HCEC 1CT (cell line): ENCODE measurements around the gene DIP2A.
"Not testable (repeated sequence)": the region's sequence is repeated elsewhere in the genome, so short reads cannot be mapped to it uniquely, and the experiment has no call there.

Experiments used
- DNase-seq: peaks from one replicate; pipeline ENCODE4 v3.0.0-alpha.2; 2017

DIP2A gene

GRCh38 chr21:46448855-46449254, 9.8 kb upstream of the DIP2A start:
- DNase-seq: not testable (repeated sequence)

GRCh38 chr21:46452710-46453109, 6.0 kb upstream of the DIP2A start:
- no peak for DNase-seq

DNA sequence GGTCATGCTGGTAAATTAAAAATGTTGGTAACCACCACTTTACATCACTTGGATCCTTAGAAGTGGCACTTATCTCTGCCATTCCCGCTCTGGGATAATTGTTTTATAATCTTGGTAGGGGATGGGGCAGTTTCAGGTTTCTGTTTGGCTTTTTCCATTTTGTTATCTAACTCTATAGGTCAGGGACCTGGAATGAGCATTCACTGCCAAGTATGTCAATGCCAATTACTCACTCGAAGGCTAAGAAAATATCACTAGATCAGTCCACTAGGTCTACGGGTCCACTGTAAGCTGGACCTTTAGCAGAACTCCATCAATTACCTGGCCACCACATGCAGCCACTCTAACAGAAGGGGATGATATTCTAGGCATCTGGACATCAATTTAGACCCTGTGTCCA, 4.5 kb upstream of the DIP2A start:
- DNase-seq: no peak

GRCh38 chr21:46454634-46455390, 3.9 kb upstream of the DIP2A start:
- no peak for DNase-seq

DNA sequence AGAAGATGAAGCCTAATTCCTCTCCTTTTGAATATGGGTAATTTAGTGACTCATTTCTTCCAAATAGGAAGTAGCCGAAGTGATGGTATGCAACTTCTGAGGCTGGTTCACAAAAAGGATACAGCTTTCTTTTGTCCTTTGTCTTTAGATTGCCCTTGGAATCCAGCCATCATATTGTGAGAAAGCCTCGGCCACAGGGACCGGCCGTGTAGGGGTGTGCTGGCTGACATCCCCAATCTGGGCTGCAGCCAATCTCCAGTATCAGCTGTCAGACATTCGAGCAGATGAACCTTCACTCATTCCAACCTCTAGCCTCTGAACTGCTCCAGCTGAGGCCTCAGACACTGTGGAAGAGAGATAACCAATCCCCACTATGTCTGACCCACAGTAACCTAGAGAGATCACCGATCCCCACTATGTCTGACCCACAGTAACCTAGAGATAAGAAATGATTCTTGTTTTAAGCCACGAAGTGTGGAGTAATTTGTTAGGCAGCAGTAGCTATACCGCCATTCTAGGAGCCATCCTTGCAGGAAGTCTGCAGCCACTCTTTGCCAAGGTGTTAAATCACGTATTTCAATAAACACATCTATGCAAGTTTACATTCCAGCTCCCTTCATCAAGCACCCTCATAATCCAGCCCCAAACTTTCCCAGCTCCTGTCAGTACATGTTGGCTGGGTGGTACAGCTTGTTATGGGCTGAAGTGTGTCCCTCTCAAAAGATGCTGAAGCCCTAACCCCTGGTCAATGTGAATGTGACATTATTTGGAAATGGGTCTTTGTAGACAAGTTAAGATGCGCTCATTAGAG, 2.9 kb upstream of the DIP2A start:
- peak; percentile 59 for DNase-seq

GRCh38 chr21:46456750-46457149, 1.9 kb upstream of the DIP2A start:
- no peak for DNase-seq

DNA sequence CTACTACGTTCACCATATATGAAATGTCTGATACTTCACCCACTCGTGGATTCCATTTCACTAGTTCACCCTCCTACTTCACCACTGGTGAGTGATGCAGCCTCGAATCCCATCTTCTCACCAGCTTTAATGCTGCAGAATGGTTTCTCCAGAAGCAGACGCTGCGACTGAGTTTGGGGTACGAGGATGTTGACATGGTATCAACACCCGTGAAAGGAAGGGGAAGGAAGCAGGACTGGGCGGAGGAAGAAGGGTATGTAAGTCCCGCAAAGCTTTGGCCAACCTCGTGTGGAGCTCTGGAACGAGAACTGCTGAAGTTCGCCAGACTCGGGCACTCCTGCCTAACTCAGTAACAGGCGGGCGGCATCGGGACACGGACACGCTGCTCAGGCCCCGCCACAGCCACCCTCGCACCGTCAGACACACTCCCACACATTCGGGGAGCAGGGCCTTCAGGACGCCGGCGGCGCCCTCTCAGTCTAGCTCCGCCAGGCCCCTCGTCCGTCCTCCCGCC, 833 bp upstream of the DIP2A start:
- DNase-seq: peak; percentile 57

GRCh38 chr21:46459024-46459355, 299 bp downstream of the DIP2A start:
- DNase-seq: no peak

- peak; percentile 30 for DNase-seq
Observed at GRCh38 chr21:46459356-46460112, 843 bp downstream of the DIP2A start.

GRCh38 chr21:46461909-46462308, 3.2 kb downstream of the DIP2A start:
- DNase-seq: no peak

- not testable (repeated sequence) for DNase-seq
Observed at GRCh38 chr21:46465153-46465552, 6.5 kb downstream of the DIP2A start.

DNA sequence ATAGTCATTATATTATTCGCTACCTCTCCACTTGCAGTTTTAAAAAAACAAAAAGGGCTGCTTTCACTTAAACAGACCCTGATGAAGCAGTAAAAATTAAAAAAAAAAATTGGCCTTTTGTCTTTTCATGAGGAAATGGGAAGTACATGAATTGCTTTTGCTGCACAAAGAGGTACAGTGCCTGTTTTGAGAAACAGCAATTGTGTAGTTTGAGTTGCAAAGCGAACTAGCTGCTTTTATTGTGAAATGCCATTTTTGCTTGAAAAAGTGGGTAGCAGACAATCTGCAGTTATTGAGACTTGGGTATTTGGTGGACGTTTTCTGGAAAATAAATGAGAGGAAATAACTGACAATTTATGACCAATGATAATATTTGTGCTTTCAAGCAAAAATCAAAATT, 7.0 kb downstream of the DIP2A start:
- DNase-seq: no peak

DNA sequence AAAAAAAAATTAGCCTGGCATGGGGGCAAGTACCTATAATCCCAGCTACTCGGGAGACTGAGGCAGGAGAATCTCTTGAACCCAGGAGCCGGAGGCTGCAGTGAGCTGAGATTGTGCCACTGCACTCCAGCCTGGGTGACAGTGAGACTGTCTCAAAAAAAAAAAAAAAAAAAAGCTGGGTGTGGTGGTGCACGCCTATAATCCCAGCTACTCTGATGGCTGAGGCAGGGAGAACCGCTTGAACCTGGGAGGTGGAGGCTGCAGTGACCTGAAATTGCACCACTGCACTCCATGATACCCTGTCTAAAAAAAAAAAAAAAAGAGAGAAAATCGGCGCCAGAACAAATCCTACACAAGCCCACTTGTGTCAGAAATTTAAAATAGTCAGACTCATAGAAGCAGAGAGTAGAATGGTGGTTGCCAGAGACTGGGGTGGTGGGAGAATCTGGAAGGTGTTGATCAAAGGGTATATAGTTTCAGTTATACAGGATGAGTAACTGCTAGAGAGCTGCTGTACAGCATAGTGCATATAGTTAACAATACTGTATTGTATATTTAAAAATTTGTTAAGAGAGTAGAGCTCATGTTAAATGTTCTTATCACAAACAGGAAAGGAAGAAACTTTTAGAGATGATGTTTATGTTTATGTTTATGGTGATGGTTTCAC, 9.6 kb downstream of the DIP2A start:
- no peak for DNase-seq

DNA sequence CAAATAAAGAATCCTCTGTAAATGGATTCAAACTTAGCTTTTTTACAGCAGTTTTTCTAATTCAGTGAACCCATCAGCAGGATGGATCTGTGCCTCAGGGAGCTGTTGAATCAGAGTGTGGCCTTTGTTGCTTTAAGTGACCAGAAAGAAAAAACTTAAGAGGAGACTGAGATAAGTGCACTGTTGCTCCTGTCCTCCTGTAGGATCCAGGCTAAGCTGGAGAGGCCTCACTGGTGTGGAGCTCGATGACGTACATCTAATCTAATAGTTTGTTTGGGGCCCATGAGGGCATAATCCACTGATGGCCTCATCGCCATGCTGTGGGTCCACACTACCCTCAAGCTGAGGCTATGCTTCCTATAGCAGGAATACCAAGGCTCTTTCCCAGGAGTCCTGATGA, 10.6 kb downstream of the DIP2A start:
- DNase-seq: no peak

GRCh38 chr21:46471514-46471913, 12.8 kb downstream of the DIP2A start:
- no peak for DNase-seq

DNA sequence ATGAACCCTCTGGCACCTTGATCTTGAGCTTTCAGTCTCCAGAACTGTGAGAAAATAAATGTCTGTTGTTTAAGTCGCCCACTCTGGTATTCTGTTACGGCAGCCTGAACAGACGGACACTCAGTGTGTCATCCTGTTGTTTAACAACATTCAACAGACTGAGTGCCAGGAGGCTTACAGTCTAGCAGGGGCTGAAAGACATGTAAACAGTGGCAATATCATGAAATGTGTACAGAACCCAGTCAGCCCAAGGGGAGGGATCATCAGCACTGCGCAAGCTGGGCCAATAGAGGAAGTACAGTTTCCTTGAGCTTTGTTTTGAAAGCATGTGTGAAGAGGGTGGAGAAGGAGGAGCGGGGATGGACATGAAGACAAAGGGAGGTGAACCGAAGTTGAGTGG, 13.6 kb downstream of the DIP2A start:
- DNase-seq: peak; percentile 12

GRCh38 chr21:46474382-46474781, 15.7 kb downstream of the DIP2A start:
- DNase-seq: no peak

DNA sequence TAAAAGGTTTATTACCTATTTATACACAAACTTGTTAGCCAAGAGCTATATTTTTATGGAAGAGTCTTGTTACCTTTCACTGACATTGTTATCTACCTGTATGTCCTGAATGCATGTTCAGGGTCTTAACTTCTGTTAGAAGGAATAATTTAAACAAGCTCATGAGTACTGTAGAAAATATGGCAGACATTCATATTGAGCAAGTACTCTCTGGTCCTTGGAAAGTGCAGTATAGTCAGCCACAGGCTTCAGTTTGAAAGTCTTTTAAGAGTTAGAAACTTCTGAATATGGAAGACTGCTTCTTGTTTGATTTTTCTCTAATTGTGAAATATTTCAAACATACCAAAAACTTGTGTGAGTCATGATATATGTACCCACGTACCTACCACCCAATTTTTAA, 16.6 kb downstream of the DIP2A start:
- DNase-seq: no peak

DNA sequence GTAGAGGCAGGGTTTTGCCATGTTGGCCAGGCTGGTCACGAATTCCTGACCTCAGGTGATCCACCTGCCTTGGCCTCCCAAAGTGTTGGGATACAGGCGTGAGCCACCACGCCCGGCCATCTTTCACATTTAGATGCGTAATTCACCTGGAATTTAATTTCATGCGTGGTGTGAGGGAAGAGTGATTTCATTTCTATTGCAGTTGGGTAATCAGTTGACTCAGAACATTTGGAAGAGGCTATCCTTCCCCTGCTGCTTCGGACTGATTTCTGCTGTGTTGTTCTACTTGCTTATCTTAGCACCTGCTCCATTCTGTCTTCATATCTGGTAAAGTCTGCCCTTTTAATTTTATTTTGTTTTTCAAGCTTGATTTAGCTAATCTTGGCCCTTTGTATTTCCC, 19.1 kb downstream of the DIP2A start:
- DNase-seq: peak; percentile 78

GRCh38 chr21:46478910-46479309, 20.2 kb downstream of the DIP2A start:
- DNase-seq: no peak

GRCh38 chr21:46480466-46480865, 21.8 kb downstream of the DIP2A start:
- DNase-seq: no peak

GRCh38 chr21:46482225-46482845, 23.6 kb downstream of the DIP2A start:
- no peak for DNase-seq

DNA sequence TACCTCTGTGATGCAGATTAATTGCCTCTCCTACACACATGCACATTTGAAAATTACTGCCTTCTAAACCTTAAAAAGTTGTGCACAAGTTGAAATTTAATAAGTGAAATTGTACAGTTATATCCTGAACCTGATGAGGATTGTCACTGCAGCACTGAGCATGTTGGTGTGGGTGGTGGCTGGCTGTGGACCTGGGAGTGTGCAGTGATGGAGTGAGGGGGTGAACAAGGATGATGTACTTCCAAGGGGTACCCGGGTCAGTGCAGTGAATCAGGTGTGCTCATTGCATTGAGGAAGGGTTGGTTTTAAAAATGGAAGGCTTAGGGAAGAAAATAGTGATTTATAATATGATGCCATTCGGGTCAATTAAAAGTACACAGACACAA, 24.1 kb downstream of the DIP2A start:
- DNase-seq: no peak
